DOHH2 (cell line): ENCODE measurements around the gene GTF2A1L.

Experiments
- H3F3A ChIP-seq: fragments of 200-600 bp; sonication (generic), shearing (Covaris generic); 2 replicates; pipeline ENCODE4 v1.6.0; 2016; ENCODE audit warnings: antibody characterized with exemption, mild to moderate bottlenecking; ENCODE audit not compliant: control insufficient read depth, insufficient read depth
- H3K27ac ChIP-seq: fragments of 200-600 bp; sonication (generic); 2 replicates; pipeline ENCODE4 v1.5.1; 2014; ENCODE audit warnings: low read depth, mild to moderate bottlenecking, low read length, moderate library complexity
- H3K27me3 ChIP-seq: fragments of 200-600 bp; sonication (generic); 2 replicates; pipeline ENCODE4 v1.6.1; 2014; ENCODE audit warnings: mild to moderate bottlenecking, low read length, mixed read lengths; ENCODE audit not compliant: control insufficient read depth
- H3K36me3 ChIP-seq: fragments of 200-600 bp; sonication (generic); 2 replicates; pipeline ENCODE4 v1.6.1; 2014; ENCODE audit warnings: mild to moderate bottlenecking, low read length, moderate library complexity, mixed read lengths; ENCODE audit not compliant: control insufficient read depth
- H3K4me1 ChIP-seq: fragments of 200-600 bp; sonication (generic); 2 replicates; pipeline ENCODE4 v1.6.1; 2014; ENCODE audit warnings: mild to moderate bottlenecking, low read length, mixed read lengths; ENCODE audit not compliant: control insufficient read depth
- H3K4me2 ChIP-seq: fragments of 200-600 bp; sonication (generic); 2 replicates; pipeline ENCODE4 v1.6.0; 2014; ENCODE audit warnings: mild to moderate bottlenecking, low read length, moderate library complexity
- H3K4me3 ChIP-seq: fragments of 200-600 bp; sonication (generic); 2 replicates; pipeline ENCODE4 v1.5.1; 2014; ENCODE audit warnings: mild to moderate bottlenecking, low read length, mixed read lengths
- H3K79me2 ChIP-seq: fragments of 200-600 bp; sonication (generic); 2 replicates; pipeline ENCODE4 v1.6.1; 2014; ENCODE audit warnings: mild to moderate bottlenecking, low read length, mixed read lengths; ENCODE audit not compliant: control insufficient read depth
- H3K9me2 ChIP-seq: fragments of 200-600 bp; sonication (generic); replicated peaks from 2 replicates; pipeline ENCODE4 v1.6.1; 2014; ENCODE audit warnings: mild to moderate bottlenecking, low read length, mixed read lengths; ENCODE audit not compliant: control insufficient read depth
- H3K9me3 ChIP-seq: fragments of 200-600 bp; sonication (generic); 2 replicates; pipeline ENCODE4 v1.6.1; 2014; ENCODE audit warnings: antibody characterized with exemption, low read length, mixed read lengths; ENCODE audit not compliant: control insufficient read depth, insufficient read depth
- H4K20me1 ChIP-seq: fragments of 200-600 bp; sonication (generic); 2 replicates; pipeline ENCODE4 v1.6.0; 2014; ENCODE audit warnings: low read depth, mild to moderate bottlenecking, antibody characterized with exemption, low read length, moderate library complexity; ENCODE audit not compliant: control insufficient read depth, insufficient read depth
- EZH2phosphoT487 ChIP-seq: fragments of 200-600 bp; sonication (generic); IDR thresholded peaks from 2 replicates; pipeline ENCODE4 v1.6.1; 2017; ENCODE audit warnings: borderline replicate concordance, mild to moderate bottlenecking, antibody characterized with exemption, low read length, moderate library complexity, mixed read lengths
- TF ChIP-seq, protein P1 (sequence below): fragments of 200-600 bp; sonication (generic); IDR thresholded peaks from one replicate; pipeline ENCODE4 v1.5.1; 2014; ENCODE audit warnings: antibody characterized with exemption, mild to moderate bottlenecking, low read depth, low read length; ENCODE audit not compliant: poor library complexity, severe bottlenecking

GTF2A1L gene, protein sequence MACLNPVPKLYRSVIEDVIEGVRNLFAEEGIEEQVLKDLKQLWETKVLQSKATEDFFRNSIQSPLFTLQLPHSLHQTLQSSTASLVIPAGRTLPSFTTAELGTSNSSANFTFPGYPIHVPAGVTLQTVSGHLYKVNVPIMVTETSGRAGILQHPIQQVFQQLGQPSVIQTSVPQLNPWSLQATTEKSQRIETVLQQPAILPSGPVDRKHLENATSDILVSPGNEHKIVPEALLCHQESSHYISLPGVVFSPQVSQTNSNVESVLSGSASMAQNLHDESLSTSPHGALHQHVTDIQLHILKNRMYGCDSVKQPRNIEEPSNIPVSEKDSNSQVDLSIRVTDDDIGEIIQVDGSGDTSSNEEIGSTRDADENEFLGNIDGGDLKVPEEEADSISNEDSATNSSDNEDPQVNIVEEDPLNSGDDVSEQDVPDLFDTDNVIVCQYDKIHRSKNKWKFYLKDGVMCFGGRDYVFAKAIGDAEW

DNA sequence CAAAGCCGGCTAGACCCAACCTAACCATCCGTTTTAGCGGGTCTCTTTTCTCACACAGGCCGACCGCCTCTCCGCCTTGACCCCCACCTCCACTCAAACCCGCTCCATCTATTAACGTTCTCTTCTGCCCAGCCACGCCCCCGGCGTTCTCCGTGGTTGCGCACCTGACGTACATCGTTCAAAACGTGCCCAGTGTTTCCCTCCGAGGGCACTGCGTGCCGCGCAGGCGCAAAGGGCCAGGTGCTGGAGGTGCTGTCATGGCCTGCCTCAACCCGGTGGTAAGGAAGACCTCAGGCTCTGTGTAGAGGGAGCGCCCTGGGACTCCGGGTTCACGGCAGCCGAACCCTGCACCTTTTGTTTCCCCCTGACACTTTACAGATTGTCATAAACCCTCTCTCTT is at the start of gene GTF2A1L:
Gene GTF2A1L (plus strand): TSS at position 239 of the 400 bp plus-strand sequence. CDS start 19 bp downstream, at position 258.
- no peaks in the 10 kb centered on the region for H3K9me3 ChIP-seq
- H3F3A ChIP-seq, result no peaks in the 10 kb centered on the region
- no peaks in the 10 kb centered on the region for H3K4me1 ChIP-seq
- H3K79me2 ChIP-seq, result no peaks in the 10 kb centered on the region
- H3K27ac ChIP-seq, result no peak within 1 kb of the TSS
- H3K4me3 ChIP-seq, result no peak within 1 kb of the TSS
- no peaks in the 10 kb centered on the region for H4K20me1 ChIP-seq
- no peak within 1 kb of the TSS for H3K4me2 ChIP-seq
- no peak for TF ChIP-seq EZH2phosphoT487
- TF ChIP-seq, protein P1, sequence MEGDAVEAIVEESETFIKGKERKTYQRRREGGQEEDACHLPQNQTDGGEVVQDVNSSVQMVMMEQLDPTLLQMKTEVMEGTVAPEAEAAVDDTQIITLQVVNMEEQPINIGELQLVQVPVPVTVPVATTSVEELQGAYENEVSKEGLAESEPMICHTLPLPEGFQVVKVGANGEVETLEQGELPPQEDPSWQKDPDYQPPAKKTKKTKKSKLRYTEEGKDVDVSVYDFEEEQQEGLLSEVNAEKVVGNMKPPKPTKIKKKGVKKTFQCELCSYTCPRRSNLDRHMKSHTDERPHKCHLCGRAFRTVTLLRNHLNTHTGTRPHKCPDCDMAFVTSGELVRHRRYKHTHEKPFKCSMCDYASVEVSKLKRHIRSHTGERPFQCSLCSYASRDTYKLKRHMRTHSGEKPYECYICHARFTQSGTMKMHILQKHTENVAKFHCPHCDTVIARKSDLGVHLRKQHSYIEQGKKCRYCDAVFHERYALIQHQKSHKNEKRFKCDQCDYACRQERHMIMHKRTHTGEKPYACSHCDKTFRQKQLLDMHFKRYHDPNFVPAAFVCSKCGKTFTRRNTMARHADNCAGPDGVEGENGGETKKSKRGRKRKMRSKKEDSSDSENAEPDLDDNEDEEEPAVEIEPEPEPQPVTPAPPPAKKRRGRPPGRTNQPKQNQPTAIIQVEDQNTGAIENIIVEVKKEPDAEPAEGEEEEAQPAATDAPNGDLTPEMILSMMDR, result no peak
- no peaks in the 10 kb centered on the region for H3K27me3 ChIP-seq
- no peaks in the 10 kb centered on the region for H3K36me3 ChIP-seq
- no peaks in the 10 kb centered on the region for H3K9me2 ChIP-seq

DNA sequence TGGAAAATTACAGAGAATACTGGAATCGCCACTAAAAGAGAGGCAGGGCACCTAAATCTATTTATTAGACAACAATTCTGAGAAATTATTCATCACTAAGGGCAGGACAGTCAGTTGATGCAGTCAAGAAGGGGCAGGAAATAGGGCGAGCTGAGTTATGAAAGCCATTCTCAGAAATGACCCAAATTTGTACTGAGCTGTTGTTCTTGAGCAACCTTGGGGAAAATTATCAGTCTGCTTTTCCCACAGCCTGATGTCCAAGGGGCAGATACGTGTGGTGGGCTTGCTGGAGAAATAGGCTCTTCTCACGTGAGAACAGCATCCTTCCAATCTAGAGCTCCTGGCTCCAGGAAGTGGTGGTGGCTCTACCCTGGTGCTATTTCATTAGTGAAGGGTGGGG is 49.1 kb upstream of the GTF2A1L start:
- Histone ChIP-seq H3K27me3 (no peaks in the 10 kb centered on the region), H3K4me1 (no peaks in the 10 kb centered on the region), H3K27ac (no peak overlapping the region), H3K36me3 (no peaks in the 10 kb centered on the region), H4K20me1 (no peaks in the 10 kb centered on the region), H3K9me2 (no peaks in the 10 kb centered on the region), H3K4me2 (no peak overlapping the region), H3K4me3 (no peak overlapping the region), H3K79me2 (no peaks in the 10 kb centered on the region), H3K9me3 (no peaks in the 10 kb centered on the region), H3F3A (no peaks in the 10 kb centered on the region)
- TF ChIP-seq, protein P1, result no peak
- no peak for TF ChIP-seq EZH2phosphoT487

DNA sequence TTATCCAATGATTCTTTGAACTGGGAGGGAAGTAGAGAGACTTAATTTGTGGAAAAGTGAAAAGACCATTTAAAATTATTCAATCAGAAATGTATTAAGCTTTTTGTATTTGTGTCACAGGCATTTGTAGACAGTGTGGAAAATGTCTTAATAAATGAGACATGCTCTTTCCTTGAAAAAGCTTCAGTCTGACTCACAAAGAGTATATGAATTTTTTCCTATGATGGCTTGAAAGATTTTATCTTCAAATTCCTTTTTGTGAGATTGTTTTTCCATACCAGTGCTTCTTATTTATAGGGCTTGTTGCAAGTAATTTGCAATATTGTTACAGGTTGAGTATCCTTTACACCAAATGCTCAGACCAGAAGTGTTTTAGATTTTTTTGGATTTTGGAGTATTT is 48.2 kb upstream of the GTF2A1L start:
- Histone ChIP-seq H4K20me1 (no peaks in the 10 kb centered on the region), H3K27ac (no peak overlapping the region)
- TF ChIP-seq EZH2phosphoT487, result no peak
- TF ChIP-seq, protein P1, result no peak

More for the DNA sequence above, 48.2 kb upstream of the GTF2A1L start:
- H3K27me3 ChIP-seq, result no peaks in the 10 kb centered on the region
- H3F3A ChIP-seq, result no peaks in the 10 kb centered on the region
- H3K4me1 ChIP-seq, result no peaks in the 10 kb centered on the region
- no peak overlapping the region for H3K4me2 ChIP-seq
- H3K36me3 ChIP-seq, result no peaks in the 10 kb centered on the region
- no peaks in the 10 kb centered on the region for H3K9me3 ChIP-seq
- no peak overlapping the region for H3K4me3 ChIP-seq
- H3K79me2 ChIP-seq, result no peaks in the 10 kb centered on the region
- H3K9me2 ChIP-seq, result no peaks in the 10 kb centered on the region
